HepG2 (cell line): ENCODE results near the gene UNC50. TPM values are rescaled to one million over a fixed set of nuclear protein-coding genes. Genes with fewer than 3 reads are reported as not detected.
A peak's percentile ranks its signal among the peaks of the same experiment; 100 is the strongest.

ENCODE experiments used
- CENPT ChIP-seq: sonication (generic); formaldehyde crosslinking; IDR thresholded peaks from 2 replicates; pipeline ENCODE4 v1.8.0; 2022; ENCODE audit warnings: low read depth, mild to moderate bottlenecking, moderate library complexity, missing genetic modification reagents
- FLYWCH1 ChIP-seq: sonication (generic); formaldehyde crosslinking; IDR thresholded peaks from 2 replicates; pipeline ENCODE4 v1.8.1; 2023; ENCODE audit warnings: mild to moderate bottlenecking, missing genetic modification reagents
- FOSL2 ChIP-seq: sonication (generic); formaldehyde crosslinking; IDR thresholded peaks from 2 replicates; pipeline ENCODE4 v1.4.0; 2020; ENCODE audit warnings: missing genetic modification reagents
- GATAD1 ChIP-seq: IDR thresholded peaks from 2 replicates; pipeline ENCODE4 v1.6.1; 2016; ENCODE audit warnings: missing genetic modification reagents, missing compliant biosample characterization
- GTF3A ChIP-seq: sonication (generic); formaldehyde crosslinking; conservative IDR thresholded peaks from 2 replicates; pipeline ENCODE4 v1.4.0; 2020; ENCODE audit warnings: mild to moderate bottlenecking, missing genetic modification reagents
- HIVEP1 ChIP-seq: sonication (generic); formaldehyde crosslinking; IDR thresholded peaks from 2 replicates; pipeline ENCODE4 v1.4.0; 2020; ENCODE audit warnings: mild to moderate bottlenecking, missing genetic modification reagents
- HNRNPL ChIP-seq: fragments of 200-400 bp; formaldehyde crosslinking; IDR thresholded peaks from 2 replicates; pipeline ENCODE4 v1.6.1; 2017; ENCODE audit warnings: mild to moderate bottlenecking, low read depth, low read length
- IRF1 ChIP-seq: sonication (generic); formaldehyde crosslinking; IDR thresholded peaks from 2 replicates; pipeline ENCODE4 v1.4.0; 2020; ENCODE audit warnings: low read depth, mild to moderate bottlenecking, missing genetic modification reagents
- KLF15 ChIP-seq: sonication (generic); formaldehyde crosslinking; IDR thresholded peaks from 2 replicates; pipeline ENCODE4 v1.8.1; 2023; ENCODE audit warnings: borderline replicate concordance, mild to moderate bottlenecking, inconsistent platforms, missing genetic modification reagents, mixed read lengths
- MIER3 ChIP-seq: IDR thresholded peaks from 2 replicates; pipeline ENCODE4 v1.6.1; 2016; ENCODE audit warnings: missing compliant biosample characterization, borderline replicate concordance
- PAX8 ChIP-seq: sonication (generic); formaldehyde crosslinking; IDR thresholded peaks from 2 replicates; pipeline ENCODE4 v1.8.0; 2022; ENCODE audit warnings: mild to moderate bottlenecking, missing genetic modification reagents, borderline replicate concordance
- PHF20 ChIP-seq: sonication (generic); formaldehyde crosslinking; IDR thresholded peaks from 2 replicates; pipeline ENCODE4 v1.5.0; 2020; ENCODE audit warnings: mild to moderate bottlenecking, missing genetic modification reagents
- SP1 ChIP-seq, 2 experiments: fragments of 450-650 bp in 1 of 2; sonication (generic) in 1 of 2; formaldehyde crosslinking in 1 of 2; IDR thresholded peaks; 2 replicates each; pipeline versions ENCODE4 v1.4.0 to v1.6.1; 2016 to 2020; ENCODE audit warnings: missing genetic modification reagents in 1 of 2
- SRSF9 ChIP-seq: fragments of 200-400 bp; formaldehyde crosslinking; IDR thresholded peaks from 2 replicates; pipeline ENCODE4 v1.6.1; 2018; ENCODE audit warnings: borderline replicate concordance, mild to moderate bottlenecking, low read depth, low read length; ENCODE audit not compliant: insufficient read depth, poor library complexity, severe bottlenecking
- TIGD3 ChIP-seq: sonication (generic); formaldehyde crosslinking; IDR thresholded peaks from 2 replicates; pipeline ENCODE4 v1.5.1; 2020; ENCODE audit warnings: mild to moderate bottlenecking, missing genetic modification reagents, borderline replicate concordance
- ZBTB42 ChIP-seq: sonication (generic); formaldehyde crosslinking; IDR thresholded peaks from 2 replicates; pipeline ENCODE4 v1.5.0; 2020; ENCODE audit warnings: mild to moderate bottlenecking, missing genetic modification reagents
- ZC3H4 ChIP-seq: sonication (generic); formaldehyde crosslinking; IDR thresholded peaks from 2 replicates; pipeline ENCODE4 v1.4.0; 2020; ENCODE audit warnings: missing genetic modification reagents, borderline replicate concordance
- ZNF251 ChIP-seq: sonication (generic); formaldehyde crosslinking; IDR thresholded peaks from 2 replicates; pipeline ENCODE4 v1.9.0; 2021; ENCODE audit warnings: mild to moderate bottlenecking, missing genetic modification reagents
- ZNF432 ChIP-seq: sonication (generic); formaldehyde crosslinking; IDR thresholded peaks from 2 replicates; pipeline ENCODE4 v1.5.0; 2020; ENCODE audit warnings: missing genetic modification reagents, mild to moderate bottlenecking, borderline replicate concordance
- ZNF616 ChIP-seq: sonication (generic); formaldehyde crosslinking; IDR thresholded peaks from 2 replicates; pipeline ENCODE4 v1.5.0; 2020; ENCODE audit warnings: low read depth, mild to moderate bottlenecking, missing genetic modification reagents
- ZNF672 ChIP-seq: sonication (generic); formaldehyde crosslinking; IDR thresholded peaks from 2 replicates; pipeline ENCODE4 v1.8.1; 2022; ENCODE audit warnings: missing genetic modification reagents
- ZNF83 ChIP-seq: sonication (generic); formaldehyde crosslinking; IDR thresholded peaks from 2 replicates; pipeline ENCODE4 v1.4.0; 2020; ENCODE audit warnings: missing genetic modification reagents, mild to moderate bottlenecking, borderline replicate concordance
- ZSCAN30 ChIP-seq: sonication (generic); formaldehyde crosslinking; IDR thresholded peaks from 2 replicates; pipeline ENCODE4 v1.5.0; 2020; ENCODE audit warnings: mild to moderate bottlenecking, missing genetic modification reagents
- ZXDC ChIP-seq: sonication (generic); formaldehyde crosslinking; IDR thresholded peaks from 2 replicates; pipeline ENCODE4 v1.5.0; 2020; ENCODE audit warnings: mild to moderate bottlenecking, missing genetic modification reagents
- polyA plus RNA-seq, 8 experiments: library from polyadenylated mRNA; depleted of rRNA in 3 of 8; stranded (reverse) in 7 of 8; unstranded in 1 of 8; fragments of >200 nt; fragmentation: Illumina TruSeq in 4 of 8; extraction: Trizol in 4 of 8; gene quantifications; 2 replicates each; pipeline versions ENCODE4 v1.2.1 to v1.2.3, GENCODE V29; 2011 to 2016; ENCODE audit warnings: low read depth in 4 of 8, missing spikeins in 1 of 8, mixed read lengths in 1 of 8; ENCODE audit not compliant: insufficient read depth in 1 of 8
- total RNA-seq, 5 experiments: library from RNA; depleted of rRNA; stranded (reverse); fragments of >200 nt; fragmentation: Illumina TruSeq; extraction: Trizol; gene quantifications; 2 replicates each; pipeline ENCODE4 v1.2.3, GENCODE V29; 2016; ENCODE audit warnings: low read depth in 1 of 5

Gene UNC50
- total and polyA plus RNA-seq, 2 of the 13 experiments (the other 11 are each of a cell fraction or from before 2014, with no cell fraction given), result 92.6 to 95.6 TPM

- TF ChIP-seq HIVEP1 (CRISPR knock-in tag) (no peak; the same call in 1 of the 2 replicates), PAX8 (CRISPR knock-in tag) (no peak), HNRNPL (no peak), CENPT (CRISPR knock-in tag) (no peak), KLF15 (no peak), TIGD3 (no peak), IRF1 (CRISPR knock-in tag) (0 out of 2 replicates have a peak, but pooled peaks have one; percentile 19), ZBTB42 (CRISPR knock-in tag) (no peak), ZNF672 (CRISPR knock-in tag) (no peak), FLYWCH1 (CRISPR knock-in tag) (no peak), ZNF251 (CRISPR knock-in tag) (no peak), ZNF83 (CRISPR knock-in tag) (peak; percentile 31; the same call in 1 of the 2 replicates), FOSL2 (CRISPR knock-in tag) (peak; percentile 29; the same call in 1 of the 2 replicates), GATAD1 (peak; percentile 48), MIER3 (CRISPR knock-in tag) (peak; percentile 78; the same call in 1 of the 2 replicates), PHF20 (CRISPR knock-in tag) (0 out of 2 replicates have a peak, but pooled peaks have one; percentile 53), ZXDC (CRISPR knock-in tag) (no peak), GTF3A (CRISPR knock-in tag) (0 out of 2 replicates have a peak, but pooled peaks have one; percentile 77), SRSF9 (no peak), ZC3H4 (no peak), ZNF432 (CRISPR knock-in tag) (peak; percentile 73; the same call in 1 of the 2 replicates), SP1 (IDR thresholded peaks at IDR 0.05) (no peak), SP1 (CRISPR knock-in tag; IDR thresholded peaks at IDR 0.05) (no peak), ZNF616 (CRISPR knock-in tag) (no peak), ZSCAN30 (no peak)
Observed at GRCh38 chr2:98583816-98584618, 24.4 kb upstream of the UNC50 start (continued).
